Heart left ventricle (tissue), 13 donors: ENCODE measurements around the gene SAP130.

ENCODE experiments used
- CTCF ChIP-seq, 12 donors: fragments of 200-600 bp; sonication (generic) in 4 of 12; IDR thresholded peaks; one replicate each; pipeline versions ENCODE4 v1.5.0 to v1.8.0; 2018 to 2022; ENCODE audit warnings: antibody characterized with exemption in 12 of 12, mild to moderate bottlenecking in 5 of 12
- POLR2A ChIP-seq, 2 donors: fragments of 450-650 bp; IDR thresholded peaks; one replicate each; pipeline ENCODE4 v1.6.1; 2017; ENCODE audit warnings: antibody characterized with exemption in 2 of 2, mild to moderate bottlenecking in 2 of 2, moderate library complexity in 2 of 2
- donor health status: ischemic (EF 13 %, LVEDD 7.1; RV severe dilation, severe dysfunction).
- donor health status: DM: no; HTN: yes; CAD: no.
- donor health status: DM: no; HTN: no; CAD: no.
- donor health status: ischemic (EF 25% LVEDD 6.9; RV normal size, moderate dysfunction).
- donor health status: ischemic (EF 25% LVEDD 5.7; RV mildly dilated, moderate dysfunction).
- donor health status: ischemic (EF 35%, LVEDD 5.7; RV mildly dilated, moderate dysfunction).
- donor health status: nonischemic (EF 11% LVEDD 7.7; RV severe dilation, severe dysfunction).
- donor health status: DM: yes; HTN: yes; CAD: no.
- donor health status: PGD.
- donor health status: ischemic (EF 29% LVEDD 5.4; RV normal size, mild dysfunction).
- donor health status: nonischemic (EF 23%, LVEDD 6.1; RV moderate dilation, normal function).

- TF ChIP-seq CTCF (IDR thresholded peaks at IDR 0.05) (no peak), POLR2A (IDR thresholded peaks at IDR 0.05) (no peak)
Measured at GRCh38 chr2:127893033-127893432, 134.8 kb downstream of the SAP130 start.
